Ammon's horn (tissue), 1 donor: Measurements from ENCODE around the gene BRI3BP.
"Not testable (repeated sequence)": the region's sequence is repeated elsewhere in the genome, so short reads cannot be mapped to it uniquely, and the experiment has no call there.

Experiments
- DNase-seq: peaks from one replicate; pipeline ENCODE4 v3.0.0-alpha.2; 2016; ENCODE audit warnings: low spot score

Gene BRI3BP

GRCh38 chr12:124975276-124975675 lies 18.2 kb upstream of the BRI3BP start:
- DNase-seq, result no peak

GRCh38 chr12:124976999-124977398 lies 16.4 kb upstream of the BRI3BP start:
- DNase-seq, result no peak

DNA sequence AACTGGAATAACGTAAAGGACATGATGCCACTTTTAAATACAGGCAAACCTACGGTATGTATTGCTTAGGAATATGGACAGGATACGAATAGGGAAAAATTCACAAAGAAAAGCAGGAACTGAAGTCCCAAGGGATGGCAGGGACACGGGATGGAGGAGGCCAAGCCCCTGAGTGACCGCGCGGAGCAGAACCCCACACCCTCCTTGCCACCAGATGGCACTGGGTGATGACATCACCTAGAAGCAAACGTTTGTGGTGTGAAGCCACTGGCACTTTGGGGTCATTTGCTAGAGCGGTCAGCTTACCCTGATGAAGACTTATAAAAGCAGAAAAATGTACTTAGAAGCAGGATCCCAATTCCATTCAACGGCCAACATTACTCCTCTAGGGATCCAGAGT lies 13.9 kb upstream of the BRI3BP start:
- no peak for DNase-seq

GRCh38 chr12:124980098-124980892 lies 13.2 kb upstream of the BRI3BP start:
- DNase-seq, result no peak

- not testable (repeated sequence) for DNase-seq
Observed at GRCh38 chr12:124986876-124987275, 6.6 kb upstream of the BRI3BP start.

- peak; percentile 43 for DNase-seq
Observed at GRCh38 chr12:124992874-124993625, 395 bp upstream of the BRI3BP start.

GRCh38 chr12:124994437-124994975 lies 1.1 kb downstream of the BRI3BP start:
- peak; percentile 49 for DNase-seq

DNA sequence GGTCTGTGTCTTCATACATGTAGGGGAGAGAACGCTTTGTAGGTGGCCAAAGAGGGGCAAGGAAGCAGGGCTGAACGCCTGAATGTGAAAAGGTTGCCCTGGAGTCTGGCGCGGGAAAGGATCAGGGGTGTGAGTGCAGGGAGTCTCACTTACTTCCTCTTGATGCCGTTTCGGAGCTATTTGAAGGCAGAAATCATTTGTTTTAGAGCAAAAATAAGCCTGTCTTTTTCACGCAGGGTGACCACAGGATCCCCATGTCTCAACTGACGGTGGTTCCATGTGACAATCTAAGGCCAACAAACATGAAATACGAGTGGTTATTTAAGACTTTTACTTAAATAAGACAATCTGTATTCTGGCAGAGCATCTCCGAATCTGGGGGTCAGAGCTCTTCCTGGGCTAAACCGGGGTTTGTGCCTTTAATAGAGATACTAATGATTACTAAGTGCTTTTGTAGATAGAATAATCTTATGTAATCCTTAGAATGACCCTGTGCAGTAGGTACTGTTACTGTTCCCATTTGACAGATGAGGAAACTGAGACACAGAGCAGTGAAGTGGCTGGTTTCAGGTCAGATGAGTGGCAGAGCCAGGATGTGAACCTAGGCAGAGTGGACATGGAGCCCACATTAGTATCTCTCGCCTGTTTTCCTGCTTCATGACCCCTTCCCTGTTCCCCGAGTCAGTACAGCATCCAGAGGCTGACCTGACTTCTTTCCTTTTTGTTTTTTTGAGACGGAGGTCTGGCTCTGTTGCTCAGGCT lies 1.9 kb downstream of the BRI3BP start:
- DNase-seq, result peak; percentile 32

DNA sequence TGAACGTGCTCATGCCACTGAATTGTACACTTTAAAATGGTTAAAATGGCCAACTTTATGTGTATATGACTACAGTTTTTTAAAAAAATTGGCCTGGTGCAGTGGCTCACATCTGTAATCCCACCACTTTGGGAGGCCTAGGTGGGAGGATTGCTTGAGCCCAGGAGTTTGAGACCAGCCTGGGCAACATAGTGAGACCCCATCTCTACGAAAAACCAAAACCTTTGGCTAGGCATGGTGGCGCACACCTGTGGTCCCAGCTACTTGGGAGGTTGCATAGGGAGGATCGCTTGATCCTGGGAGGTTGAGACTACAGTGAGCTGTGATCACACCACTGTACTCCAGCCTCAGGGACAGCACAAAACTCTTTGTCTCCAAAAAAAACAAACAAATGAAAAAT lies 5.3 kb downstream of the BRI3BP start:
- DNase-seq, result no peak

- no peak for DNase-seq
Observed at GRCh38 chr12:125001636-125002035, 8.2 kb downstream of the BRI3BP start.

DNA sequence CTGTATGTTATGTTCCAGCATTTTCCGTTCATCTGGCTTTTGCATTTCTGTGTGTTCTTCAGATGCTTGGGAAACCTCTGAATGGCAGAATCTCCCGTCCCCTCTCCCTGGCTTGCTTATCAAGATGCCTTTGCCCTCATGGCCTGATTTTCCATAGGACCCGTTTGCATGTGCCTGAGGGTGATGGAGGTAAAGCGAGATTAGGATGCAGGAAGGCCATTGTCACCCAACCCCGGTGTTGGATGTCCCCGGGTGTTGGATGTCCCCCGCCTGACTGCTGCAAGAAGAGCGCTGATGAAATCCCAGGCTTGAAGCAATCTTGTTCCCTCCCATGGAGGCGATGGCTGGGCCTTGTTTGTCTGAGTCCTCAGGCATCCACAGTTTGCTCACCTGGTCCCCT lies 9.6 kb downstream of the BRI3BP start:
- DNase-seq, result no peak

GRCh38 chr12:125004621-125005020 lies 11.2 kb downstream of the BRI3BP start:
- no peak for DNase-seq

- DNase-seq, result no peak
Observed at GRCh38 chr12:125005652-125006051, 12.2 kb downstream of the BRI3BP start.

GRCh38 chr12:125006365-125006764 lies 12.9 kb downstream of the BRI3BP start:
- DNase-seq, result no peak

DNA sequence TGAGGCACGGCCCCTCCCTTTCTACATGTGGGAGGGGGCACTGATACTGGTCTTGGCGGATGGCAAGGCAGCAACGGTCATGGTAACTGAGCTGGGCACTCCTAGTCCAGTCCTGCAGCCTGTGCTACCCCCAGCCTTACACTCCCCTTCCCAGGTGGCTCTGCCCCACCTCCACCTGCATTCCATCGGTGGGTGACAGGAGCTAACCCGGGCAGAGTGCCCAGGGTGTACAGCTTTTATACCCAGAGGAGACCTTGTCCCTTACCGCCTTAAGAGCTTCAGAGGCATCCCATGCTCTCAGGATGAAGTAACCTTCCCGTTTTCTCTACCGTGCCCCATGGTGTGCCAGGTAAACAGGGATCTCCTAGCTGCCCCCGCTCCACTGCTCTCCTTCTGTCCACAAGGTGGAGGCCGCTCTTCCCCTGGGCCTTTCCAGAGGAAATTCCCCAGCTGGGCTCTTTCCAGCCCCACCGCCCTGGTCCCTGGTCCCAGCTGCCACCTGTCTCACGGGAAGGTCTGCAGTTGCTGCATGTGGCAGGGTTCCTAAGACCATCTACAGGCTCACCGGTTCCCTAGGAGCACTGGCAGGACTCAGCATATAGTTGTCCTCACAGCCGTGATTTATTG lies 20.5 kb downstream of the BRI3BP start:
- no peak for DNase-seq

DNA sequence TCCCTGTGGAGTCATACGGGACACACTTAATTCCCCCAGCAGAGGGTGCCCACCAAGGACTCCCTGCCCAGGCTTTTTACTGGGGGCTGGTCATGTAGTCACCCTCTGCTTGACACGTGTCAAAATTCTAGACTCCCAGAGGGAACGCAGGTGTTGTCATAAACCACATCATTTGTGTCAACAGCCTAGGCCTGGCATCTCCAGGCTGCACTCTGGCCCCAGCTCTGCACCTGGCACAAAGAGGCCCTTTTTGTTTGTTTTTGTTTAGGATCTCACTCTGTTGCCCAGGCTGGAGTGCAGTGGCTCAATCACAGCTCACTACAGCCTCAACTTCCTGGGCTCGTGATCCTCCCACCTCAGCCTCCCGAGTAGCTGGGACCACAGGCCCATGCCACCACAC lies 21.1 kb downstream of the BRI3BP start:
- DNase-seq, result no peak

DNA sequence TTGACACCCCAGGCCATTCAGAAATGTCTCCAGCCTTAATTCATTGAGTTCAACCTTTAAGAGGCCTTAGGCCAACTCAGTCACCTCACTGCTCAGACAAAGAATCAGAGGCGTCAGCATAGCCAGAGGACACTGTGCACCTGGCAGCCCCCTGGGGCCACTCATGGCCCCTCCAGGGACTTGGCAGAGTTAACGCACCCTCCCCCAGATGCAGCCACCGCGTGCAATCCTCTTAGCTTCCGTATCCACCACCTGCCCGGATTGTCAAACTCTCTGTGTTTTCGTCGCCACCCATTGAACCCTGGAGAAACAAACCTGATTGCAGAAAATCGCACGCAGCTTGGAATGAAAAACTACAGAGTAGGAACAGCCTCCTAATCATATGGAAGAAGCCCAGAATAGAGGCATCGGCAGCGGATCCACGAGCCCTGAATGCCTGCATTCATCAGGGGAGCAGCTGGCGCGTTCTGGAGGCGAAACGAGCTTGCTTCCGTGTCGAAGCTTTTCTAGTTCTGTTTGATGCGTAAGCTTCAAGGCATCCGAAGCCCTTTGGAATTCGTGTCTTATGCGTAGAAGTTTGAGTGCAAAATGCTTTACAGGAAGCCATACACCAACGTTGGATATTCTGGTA lies 22.4 kb downstream of the BRI3BP start:
- DNase-seq, result peak; percentile 76

DNA sequence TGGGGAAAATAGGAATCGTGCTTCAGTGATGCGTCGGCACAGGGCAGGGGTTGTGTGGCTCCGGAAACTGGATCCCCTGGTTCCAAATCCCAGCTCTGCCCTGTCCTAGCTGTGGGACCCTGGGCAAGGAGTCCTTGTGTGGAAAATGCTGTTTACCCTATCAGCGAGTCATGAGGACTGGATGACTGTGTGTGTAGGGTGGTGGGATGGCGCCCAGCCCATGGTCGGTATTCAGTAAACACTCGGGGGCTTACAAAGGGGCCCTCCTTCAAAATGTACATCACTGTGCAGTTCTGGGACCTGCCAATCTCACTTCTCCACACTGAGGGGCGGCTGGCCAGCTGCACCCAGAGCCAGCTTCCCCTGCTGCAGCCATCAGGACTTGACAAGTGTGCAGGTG lies 24.4 kb downstream of the BRI3BP start:
- no peak for DNase-seq

DNA sequence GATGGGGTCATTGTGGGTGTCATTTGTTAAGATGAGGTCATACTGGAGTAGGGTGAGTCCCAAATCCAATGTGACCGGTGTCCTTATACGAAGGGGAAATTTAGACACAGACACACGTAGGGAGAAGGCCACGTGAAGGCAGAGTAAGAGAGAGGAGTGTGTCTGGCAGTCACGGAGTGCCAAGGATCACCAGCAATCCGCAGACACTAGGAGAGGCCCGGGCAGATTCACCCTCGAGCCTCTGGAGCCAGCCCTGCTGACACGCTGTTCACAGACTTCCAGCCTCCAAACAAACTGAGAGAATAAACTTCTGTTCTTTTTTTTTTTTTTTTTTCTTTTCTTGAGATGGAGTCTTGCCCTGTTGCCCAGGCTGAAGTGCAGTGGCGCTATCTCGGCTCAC lies 24.9 kb downstream of the BRI3BP start:
- no peak for DNase-seq

DNA sequence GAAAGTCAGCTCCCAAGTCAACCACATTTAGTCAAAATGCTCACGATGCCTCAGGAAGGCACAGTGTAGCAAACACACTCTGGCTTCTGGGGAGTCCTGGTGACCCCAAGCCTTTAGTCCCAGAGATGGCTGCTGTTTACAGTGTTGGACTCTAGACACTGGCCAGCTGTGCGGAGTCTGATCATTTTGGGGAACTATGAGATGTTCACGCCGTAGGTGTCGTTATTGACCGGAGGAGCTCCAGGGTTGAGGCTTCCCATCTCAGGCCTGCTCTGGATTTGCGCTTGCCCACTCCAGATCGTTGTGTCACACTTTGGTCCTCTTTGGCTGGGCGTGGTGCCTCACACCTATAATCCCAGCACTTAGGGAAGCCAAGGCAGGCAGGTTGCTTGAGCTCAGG lies 27.7 kb downstream of the BRI3BP start:
- DNase-seq, result no peak

GRCh38 chr12:125021771-125022170 lies 28.3 kb downstream of the BRI3BP start:
- DNase-seq, result no peak

- DNase-seq, result no peak
Observed at GRCh38 chr12:125023065-125023464, 29.6 kb downstream of the BRI3BP start.
